Measurements from ENCODE around the gene COA5. TPM values are rescaled to one million over a fixed set of nuclear protein-coding genes. Genes with fewer than 3 reads are reported as not detected.

Gene COA5
- total and polyA plus RNA-seq, 4 donors: 9.7 to 42.0 (median 19.5) TPM

DNA sequence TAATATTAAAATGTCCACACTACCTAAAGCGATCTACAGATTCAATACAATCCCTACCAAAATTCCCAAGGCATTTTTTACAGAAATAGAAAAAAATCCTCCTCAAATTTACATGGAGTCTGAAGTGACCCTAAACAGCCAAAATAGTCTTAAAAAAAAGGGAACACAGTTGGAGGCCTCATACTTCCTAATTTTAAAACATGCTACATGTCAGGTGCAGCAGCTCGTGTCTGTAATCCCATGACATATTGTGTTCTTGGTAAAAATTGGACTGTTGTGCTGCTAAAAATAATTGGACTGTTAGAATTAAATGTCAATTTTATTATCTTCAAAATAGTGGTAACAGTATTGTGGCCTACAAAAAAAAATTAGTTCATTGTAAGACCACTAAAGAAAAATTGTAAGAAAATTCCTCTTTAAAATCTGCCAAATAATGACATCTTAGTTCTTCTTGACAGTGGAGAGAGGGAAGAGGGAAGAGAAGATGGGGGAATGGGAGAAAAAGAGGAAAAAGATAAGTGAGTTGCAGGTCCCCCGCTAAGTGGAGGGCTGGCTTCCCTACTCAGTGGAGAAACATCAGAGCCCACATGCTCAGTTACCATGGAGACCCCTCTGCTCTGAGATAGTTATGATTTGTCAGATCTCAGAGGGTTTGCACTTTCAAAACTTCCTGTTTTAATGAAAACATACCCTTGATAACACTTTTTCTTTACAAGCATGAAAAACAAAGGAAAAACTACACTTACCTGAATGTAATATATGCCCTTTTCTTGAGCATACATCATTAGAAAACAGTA, 46.6 kb upstream of the COA5 start:
- Histone ChIP-seq H3K9ac (ENCODE audit: low read depth in 1 of 2, low read length in 2 of 2) (no peak overlapping the region), H3K36me3 (ENCODE audit: control insufficient read depth in 4 of 4, insufficient read depth in 3 of 4, low read depth in 1 of 4, low read length in 3 of 4) (peaks cover 0 to 2% (median 0%) of the 10 kb centered on the region in 4 donors), H3K27ac (ENCODE audit: low read depth in 1 of 2, low read length in 2 of 2) (no peak overlapping the region), H3K4me3 (ENCODE audit: low read depth in 1 of 3, low read length in 3 of 3) (no peak overlapping the region), H3K4me1 (ENCODE audit: control insufficient read depth in 4 of 4, insufficient read depth in 4 of 4, low read length in 3 of 4) (no peaks in the 10 kb centered on the region), H3K27me3 (ENCODE audit: control insufficient read depth in 4 of 4, insufficient read depth in 4 of 4, low read length in 3 of 4) (no peaks in the 10 kb centered on the region), H3K9me3 (ENCODE audit: control insufficient read depth in 4 of 4, low read length in 3 of 4) (no peaks in the 10 kb centered on the region)
- no peak for TF ChIP-seq HNF4A (conservative IDR thresholded peaks at IDR 0.05)
- no peak for TF ChIP-seq FOXA1 (IDR thresholded peaks at IDR 0.05)
- no peak for TF ChIP-seq NR2F2 (IDR thresholded peaks at IDR 0.05)
- TF ChIP-seq JUND (IDR thresholded peaks at IDR 0.05): no peak
- TF ChIP-seq SP1 (IDR thresholded peaks at IDR 0.05): no peak
- TF ChIP-seq YY1 (IDR thresholded peaks at IDR 0.05): no peak
- TF ChIP-seq, protein P1, sequence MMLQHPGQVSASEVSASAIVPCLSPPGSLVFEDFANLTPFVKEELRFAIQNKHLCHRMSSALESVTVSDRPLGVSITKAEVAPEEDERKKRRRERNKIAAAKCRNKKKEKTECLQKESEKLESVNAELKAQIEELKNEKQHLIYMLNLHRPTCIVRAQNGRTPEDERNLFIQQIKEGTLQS (IDR thresholded peaks at IDR 0.05): no peak
- no peak for TF ChIP-seq CTCF (IDR thresholded peaks at IDR 0.05; ENCODE audit: low read depth, low read length, missing input control)
- no peak for TF ChIP-seq FOXA2 (IDR thresholded peaks at IDR 0.05)
- TF ChIP-seq MAX (IDR thresholded peaks at IDR 0.05): no peak
- no peak for TF ChIP-seq EGR1 (IDR thresholded peaks at IDR 0.05; ENCODE audit: low read depth in 2 of 2)
- TF ChIP-seq ZBTB33 (IDR thresholded peaks at IDR 0.05): no peak
- no peak for TF ChIP-seq TAF1 (conservative IDR thresholded peaks at IDR 0.05)
- WGBS: 91% methylated on average over 3 of the region's 3 CpGs
- DNase-seq (ENCODE audit: low spot score): no peak

GRCh38 chr2:98650998-98651397, 42.7 kb upstream of the COA5 start:
- no peaks in the 10 kb centered on the region for H3K27me3 ChIP-seq (ENCODE audit: control insufficient read depth in 4 of 4, insufficient read depth in 4 of 4, low read length in 3 of 4)
- no peak overlapping the region for H3K27ac ChIP-seq (ENCODE audit: low read depth in 1 of 2, low read length in 2 of 2)
- TF ChIP-seq YY1 (IDR thresholded peaks at IDR 0.05): no peak
- no peak for TF ChIP-seq EGR1 (IDR thresholded peaks at IDR 0.05; ENCODE audit: low read depth in 2 of 2)
- no peak for TF ChIP-seq HNF4G (IDR thresholded peaks at IDR 0.05)
- TF ChIP-seq HNF4A (conservative IDR thresholded peaks at IDR 0.05): no peak
- no peak for TF ChIP-seq TAF1 (conservative IDR thresholded peaks at IDR 0.05)
- TF ChIP-seq FOXA2 (IDR thresholded peaks at IDR 0.05): no peak
- TF ChIP-seq ZBTB33 (IDR thresholded peaks at IDR 0.05): no peak
- no peak for TF ChIP-seq RXRA (IDR thresholded peaks at IDR 0.05)
- no peak for TF ChIP-seq MAX (IDR thresholded peaks at IDR 0.05)
- no peak for TF ChIP-seq RAD21 (IDR thresholded peaks at IDR 0.05)
- no peak for TF ChIP-seq FOXA1 (IDR thresholded peaks at IDR 0.05)
- no peak for TF ChIP-seq GABPA (IDR thresholded peaks at IDR 0.05 in 1 of 2, conservative IDR thresholded peaks at IDR 0.05 in 1 of 2)
- no peak for TF ChIP-seq JUND (IDR thresholded peaks at IDR 0.05)
- TF ChIP-seq NR2F2 (IDR thresholded peaks at IDR 0.05): no peak
- no peak for TF ChIP-seq CTCF (IDR thresholded peaks at IDR 0.05; ENCODE audit: low read depth, low read length, missing input control)
- DNase-seq (ENCODE audit: low spot score): no peak
- WGBS: 86% methylated on average over 1 of the region's 1 CpG
- no peaks in the 10 kb centered on the region for H3K4me1 ChIP-seq (ENCODE audit: control insufficient read depth in 4 of 4, insufficient read depth in 4 of 4, low read length in 3 of 4)
- H3K4me3 ChIP-seq (ENCODE audit: low read depth in 1 of 3, low read length in 3 of 3): no peak overlapping the region
- H3K9me3 ChIP-seq (ENCODE audit: control insufficient read depth in 4 of 4, low read length in 3 of 4): no peaks in the 10 kb centered on the region
- no peak overlapping the region for H3K9ac ChIP-seq (ENCODE audit: low read depth in 1 of 2, low read length in 2 of 2)
- peaks cover 0 to 4% (median 0%) of the 10 kb centered on the region in 4 donors for H3K36me3 ChIP-seq (ENCODE audit: control insufficient read depth in 4 of 4, insufficient read depth in 3 of 4, low read depth in 1 of 4, low read length in 3 of 4)

Data from liver (tissue), 9 donors.